GM12878 (cell line): Measurements from ENCODE around the gene UBE2E2. TPM values are rescaled to one million over a fixed set of nuclear protein-coding genes. Genes with fewer than 3 reads are reported as not detected.

Source experiments
- ATAC-seq: fragments of 200-7000 bp; cut with Tn5 transposase; 3 replicates; pipeline ENCODE4 v1.9.1; 2020; ENCODE audit warnings: mild to moderate bottlenecking, moderate library complexity
- BruUV-seq: library from RNA; stranded (reverse); fragments of 400-500 nt; replicated peaks from 2 replicates; lab custom pipeline; 2021; lab: Mats Ljungman, UMichigan
- CTCF ChIA-PET: fragments of 300-600 bp; sonication (Branson Sonifier 250); formaldehyde crosslinking; extraction: SDS; loops from one replicate; lab custom pipeline; 2021; ENCODE audit warnings: inconsistent platforms; lab: Yijun Ruan, JAX
- POLR2A ChIA-PET: fragments of 350-600 bp; formaldehyde crosslinking; extraction: SDS; loops from one replicate; lab custom pipeline; 2021; ENCODE audit warnings: inconsistent platforms; lab: Charles Lee
- RAD21 ChIA-PET: fragments of 300-600 bp; sonication (Branson Sonifier 250); formaldehyde crosslinking; loops from one replicate; lab custom pipeline; 2023; ENCODE audit warnings: antibody characterized with exemption; ENCODE audit not compliant: unreplicated experiment; lab: Charles Lee
- SMC1A ChIA-PET: fragments of 300-600 bp; sonication (Branson Sonifier 250); formaldehyde crosslinking; loops from one replicate; lab custom pipeline; 2023; ENCODE audit not compliant: unreplicated experiment, uncharacterized antibody; lab: Charles Lee
- DNase-seq: peaks from one replicate; pipeline ENCODE4 v3.0.0-alpha.2; 2011; ENCODE audit warnings: low read depth, low spot score
- FAIRE-seq: peaks from 3 replicates; lab custom pipeline; 2011; peaks lifted over from hg19 to GRCh38; lab: Jason Lieb, UNC
- H2AFZ ChIP-seq: 2 replicates; pipeline ENCODE4 v1.6.0; 2011; ENCODE audit warnings: low read depth, low read length, control low read depth; ENCODE audit not compliant: control insufficient read depth
- H3K27ac ChIP-seq: 2 replicates; pipeline ENCODE4 v1.5.1; 2011; ENCODE audit warnings: control low read depth; ENCODE audit not compliant: control insufficient read depth, insufficient read depth
- H3K27me3 ChIP-seq, 2 experiments: replicated peaks in 1 of 2; 2 replicates each; pipeline versions ENCODE4 v1.6.0 to v1.6.1; 2011; ENCODE audit warnings: low read length in 1 of 2; ENCODE audit not compliant: control insufficient read depth in 2 of 2, insufficient read depth in 2 of 2
- H3K36me3 ChIP-seq, 2 experiments: 2 replicates each; pipeline ENCODE4 v1.5.1; 2011; ENCODE audit warnings: low read length in 1 of 2; ENCODE audit not compliant: control insufficient read depth in 2 of 2, insufficient read depth in 2 of 2
- H3K4me1 ChIP-seq: 2 replicates; pipeline ENCODE4 v1.6.1; 2011; ENCODE audit warnings: mild to moderate bottlenecking, low read length, moderate library complexity, mixed read lengths; ENCODE audit not compliant: control insufficient read depth, insufficient read depth
- H3K4me2 ChIP-seq: 2 replicates; pipeline ENCODE4 v1.6.0; 2011; ENCODE audit warnings: control low read depth; ENCODE audit not compliant: control insufficient read depth, insufficient read depth
- H3K4me3 ChIP-seq: fragments of 200-600 bp; sonication (generic); 2 replicates; pipeline ENCODE4 v1.5.1; 2016
- H3K79me2 ChIP-seq: 2 replicates; pipeline ENCODE4 v1.6.0; 2011; ENCODE audit warnings: low read length; ENCODE audit not compliant: control insufficient read depth, insufficient read depth
- H3K9ac ChIP-seq: 2 replicates; pipeline ENCODE4 v1.8.0; 2011; ENCODE audit warnings: low read length, control low read depth, mixed read lengths; ENCODE audit not compliant: control insufficient read depth, insufficient read depth
- H3K9me3 ChIP-seq: replicated peaks from 3 replicates; pipeline ENCODE4 v1.5.1; 2011; ENCODE audit warnings: mild to moderate bottlenecking, low read length; ENCODE audit not compliant: control insufficient read depth, insufficient read depth
- H4K20me1 ChIP-seq: 2 replicates; pipeline ENCODE4 v1.6.0; 2011; ENCODE audit not compliant: control insufficient read depth, insufficient read depth
- ATF3 ChIP-seq: IDR thresholded peaks from 2 replicates; pipeline ENCODE4 v1.6.1; 2011; ENCODE audit warnings: low read depth, mild to moderate bottlenecking, low read length, moderate library complexity, borderline replicate concordance; ENCODE audit errors: extremely low read depth
- BMI1 ChIP-seq: fragments of 450-650 bp; IDR thresholded peaks from 2 replicates; pipeline ENCODE4 v1.6.1; 2016; ENCODE audit warnings: mild to moderate bottlenecking, moderate library complexity, borderline replicate concordance
- DPF2 ChIP-seq: fragments of 450-650 bp; IDR thresholded peaks from 2 replicates; pipeline ENCODE4 v1.6.1; 2017; ENCODE audit warnings: mild to moderate bottlenecking
- HCFC1 ChIP-seq: fragments of 150-350 bp; IDR thresholded peaks from 2 replicates; pipeline ENCODE4 v1.6.1; 2014; ENCODE audit warnings: low read length
- NFIC ChIP-seq: IDR thresholded peaks from 2 replicates; pipeline ENCODE4 v1.6.1; 2012; ENCODE audit warnings: low read depth, mild to moderate bottlenecking, inconsistent platforms, low read length, moderate library complexity
- NFYB ChIP-seq: IDR thresholded peaks from 2 replicates; pipeline ENCODE4 v1.6.1; 2011; ENCODE audit warnings: low read depth, mild to moderate bottlenecking, low read length, improper control_type of control experiment, moderate library complexity; ENCODE audit not compliant: insufficient read depth
- PAX5 ChIP-seq: IDR thresholded peaks from 2 replicates; pipeline ENCODE4 v1.6.1; 2011; ENCODE audit warnings: low read depth, low read length, borderline replicate concordance
- PAX8 ChIP-seq: fragments of 450-650 bp; IDR thresholded peaks from 2 replicates; pipeline ENCODE4 v1.6.1; 2017; ENCODE audit warnings: mild to moderate bottlenecking, moderate library complexity
- POLR2AphosphoS5 ChIP-seq: IDR thresholded peaks from 2 replicates; pipeline ENCODE4 v1.6.1; 2011; ENCODE audit warnings: mild to moderate bottlenecking, low read length, inconsistent platforms
- SREBF2 ChIP-seq: IDR thresholded peaks from 2 replicates; pipeline ENCODE4 v1.6.1; 2012; ENCODE audit warnings: mild to moderate bottlenecking, low read length
- TBL1XR1 ChIP-seq: IDR thresholded peaks from 2 replicates; pipeline ENCODE4 v1.6.1; 2012; ENCODE audit warnings: low read depth, low read length, improper control_type of control experiment
- YY1 ChIP-seq: IDR thresholded peaks from 2 replicates; pipeline ENCODE4 v1.6.1; 2011; ENCODE audit warnings: low read depth, mild to moderate bottlenecking, low read length
- ZNF622 ChIP-seq: fragments of 450-650 bp; IDR thresholded peaks from 2 replicates; pipeline ENCODE4 v1.6.1; 2017; ENCODE audit warnings: mild to moderate bottlenecking, inconsistent platforms
- in situ Hi-C: fragments of 300-500 bp; cut with MboI; formaldehyde crosslinking; loops from 9 replicates; pipeline ENCODE4 v1.14.3; 2018; ENCODE audit warnings: mixed read lengths
- intact Hi-C: fragments of 100-400 bp; cut with micrococcal nuclease; formaldehyde crosslinking; loops from one replicate; pipeline ENCODE4 v1.14.2; 2022; ENCODE audit not compliant: unreplicated experiment
- polyA plus RNA-seq, 11 experiments: library from polyadenylated mRNA; depleted of rRNA in 4 of 11; unstranded in 6 of 11; stranded (reverse) in 5 of 11; fragments of >200 nt; fragmentation: Nextera tagmentation in 4 of 11; fragmentation: Illumina TruSeq in 1 of 11; extraction: Ambion mirVana in 4 of 11; extraction: Trizol in 1 of 11; gene quantifications; 1 replicate in 1 of 11; 2 replicates in 10 of 11; pipeline versions ENCODE4 v1.2.1 to v1.2.3, GENCODE V29; 2011 to 2016; ENCODE audit warnings: inconsistent platforms in 2 of 11, missing spikeins in 2 of 11, low read depth in 1 of 11
- total RNA-seq, 4 experiments: library from RNA; depleted of rRNA in 3 of 4; stranded (reverse); fragments of >200 nt in 3 of 4; fragmentation: Illumina TruSeq in 1 of 4; extraction: Trizol in 1 of 4; gene quantifications; 2 replicates each; pipeline versions ENCODE4 v1.2.1 to v1.2.3, GENCODE V29; 2013 to 2021
- TF ChIP-seq, protein P1 (sequence below): fragments of 450-650 bp; IDR thresholded peaks from 2 replicates; pipeline ENCODE4 v1.6.1; 2017; ENCODE audit warnings: mild to moderate bottlenecking, low read depth, inconsistent platforms; ENCODE audit not compliant: poor library complexity, severe bottlenecking
- TF ChIP-seq, protein P2 (sequence below): fragments of 450-650 bp; formaldehyde crosslinking; IDR thresholded peaks from 2 replicates; pipeline ENCODE4 v1.4.0; 2020; ENCODE audit warnings: mild to moderate bottlenecking, moderate library complexity

The UBE2E2 gene
- total and polyA plus RNA-seq, 10 of the 15 experiments (the other 5 are each of a cell fraction or from before 2014, with no cell fraction given): 8.7 to 71.0 (median 36.4) TPM

DNA sequence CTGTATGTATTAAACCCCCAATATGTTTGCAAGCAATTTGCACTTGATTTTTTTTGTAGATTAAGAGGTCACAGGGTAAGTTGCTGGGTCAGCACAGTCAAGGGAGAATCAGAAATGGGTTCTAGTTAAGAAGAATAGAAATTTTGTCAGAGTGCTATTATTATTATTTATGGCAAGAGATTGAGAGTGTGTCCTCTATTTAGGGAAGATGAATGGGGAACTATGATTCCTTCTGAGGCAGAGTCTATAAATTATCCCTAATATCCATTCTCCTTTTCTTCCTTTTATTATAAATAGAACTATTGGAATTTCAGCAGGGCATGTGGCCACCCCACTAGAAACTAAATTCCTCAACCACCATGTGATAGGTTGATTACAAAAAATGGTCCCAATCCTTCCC is 392.7 kb downstream of the UBE2E2 start:
- no peak for FAIRE-seq
- ChIA-PET SMC1A (interaction anchor here (1.2 to 4.0 kb wide), 3 partner anchors 53 to 166 kb away, joined by 3 to 23 read pairs (median 23); no protein-coding TSS in a partner anchor), RAD21 (no interaction called here), CTCF (interaction anchor here (1.4 kb wide), 1 partner anchor 165 kb away, joined by 3 read pairs; no protein-coding TSS in a partner anchor), POLR2A (no interaction called here)
- in situ Hi-C loops (no loop called here), intact Hi-C loops (no loop called here)
- DNase-seq: no peak
- no peak for ATAC-seq
- Histone ChIP-seq H3K36me3 (peaks cover 0 to 2% of the 10 kb centered on the region in 2 experiments; a peak in 1 of 4 replicates), H3K9me3 (peaks cover 1% of the 10 kb centered on the region; the same call in 2 of the 3 replicates), H3K4me1 (peaks cover 31% of the 10 kb centered on the region), H3K27me3 (no peaks in the 10 kb centered on the region), H3K4me2 (no peak overlapping the region), H3K27ac (no peak overlapping the region), H3K79me2 (no peaks in the 10 kb centered on the region), H4K20me1 (no peaks in the 10 kb centered on the region), H3K4me3 (no peak overlapping the region), H3K9ac (no peak overlapping the region), H2AFZ (no peak overlapping the region)
- BruUV-seq: no TSS peak
- no peak for TF ChIP-seq HCFC1
- no peak for TF ChIP-seq DPF2
- no peak for TF ChIP-seq NFIC
- no peak for TF ChIP-seq PAX8
- TF ChIP-seq, protein P1, sequence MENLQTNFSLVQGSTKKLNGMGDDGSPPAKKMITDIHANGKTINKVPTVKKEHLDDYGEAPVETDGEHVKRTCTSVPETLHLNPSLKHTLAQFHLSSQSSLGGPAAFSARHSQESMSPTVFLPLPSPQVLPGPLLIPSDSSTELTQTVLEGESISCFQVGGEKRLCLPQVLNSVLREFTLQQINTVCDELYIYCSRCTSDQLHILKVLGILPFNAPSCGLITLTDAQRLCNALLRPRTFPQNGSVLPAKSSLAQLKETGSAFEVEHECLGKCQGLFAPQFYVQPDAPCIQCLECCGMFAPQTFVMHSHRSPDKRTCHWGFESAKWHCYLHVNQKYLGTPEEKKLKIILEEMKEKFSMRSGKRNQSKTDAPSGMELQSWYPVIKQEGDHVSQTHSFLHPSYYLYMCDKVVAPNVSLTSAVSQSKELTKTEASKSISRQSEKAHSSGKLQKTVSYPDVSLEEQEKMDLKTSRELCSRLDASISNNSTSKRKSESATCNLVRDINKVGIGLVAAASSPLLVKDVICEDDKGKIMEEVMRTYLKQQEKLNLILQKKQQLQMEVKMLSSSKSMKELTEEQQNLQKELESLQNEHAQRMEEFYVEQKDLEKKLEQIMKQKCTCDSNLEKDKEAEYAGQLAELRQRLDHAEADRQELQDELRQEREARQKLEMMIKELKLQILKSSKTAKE: no peak
- no peak for TF ChIP-seq SREBF2
- no peak for TF ChIP-seq ZNF622
- TF ChIP-seq, protein P2, sequence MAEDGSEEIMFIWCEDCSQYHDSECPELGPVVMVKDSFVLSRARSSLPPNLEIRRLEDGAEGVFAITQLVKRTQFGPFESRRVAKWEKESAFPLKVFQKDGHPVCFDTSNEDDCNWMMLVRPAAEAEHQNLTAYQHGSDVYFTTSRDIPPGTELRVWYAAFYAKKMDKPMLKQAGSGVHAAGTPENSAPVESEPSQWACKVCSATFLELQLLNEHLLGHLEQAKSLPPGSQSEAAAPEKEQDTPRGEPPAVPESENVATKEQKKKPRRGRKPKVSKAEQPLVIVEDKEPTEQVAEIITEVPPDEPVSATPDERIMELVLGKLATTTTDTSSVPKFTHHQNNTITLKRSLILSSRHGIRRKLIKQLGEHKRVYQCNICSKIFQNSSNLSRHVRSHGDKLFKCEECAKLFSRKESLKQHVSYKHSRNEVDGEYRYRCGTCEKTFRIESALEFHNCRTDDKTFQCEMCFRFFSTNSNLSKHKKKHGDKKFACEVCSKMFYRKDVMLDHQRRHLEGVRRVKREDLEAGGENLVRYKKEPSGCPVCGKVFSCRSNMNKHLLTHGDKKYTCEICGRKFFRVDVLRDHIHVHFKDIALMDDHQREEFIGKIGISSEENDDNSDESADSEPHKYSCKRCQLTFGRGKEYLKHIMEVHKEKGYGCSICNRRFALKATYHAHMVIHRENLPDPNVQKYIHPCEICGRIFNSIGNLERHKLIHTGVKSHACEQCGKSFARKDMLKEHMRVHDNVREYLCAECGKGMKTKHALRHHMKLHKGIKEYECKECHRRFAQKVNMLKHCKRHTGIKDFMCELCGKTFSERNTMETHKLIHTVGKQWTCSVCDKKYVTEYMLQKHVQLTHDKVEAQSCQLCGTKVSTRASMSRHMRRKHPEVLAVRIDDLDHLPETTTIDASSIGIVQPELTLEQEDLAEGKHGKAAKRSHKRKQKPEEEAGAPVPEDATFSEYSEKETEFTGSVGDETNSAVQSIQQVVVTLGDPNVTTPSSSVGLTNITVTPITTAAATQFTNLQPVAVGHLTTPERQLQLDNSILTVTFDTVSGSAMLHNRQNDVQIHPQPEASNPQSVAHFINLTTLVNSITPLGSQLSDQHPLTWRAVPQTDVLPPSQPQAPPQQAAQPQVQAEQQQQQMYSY (CRISPR knock-in tag): no peak
- no peak for TF ChIP-seq BMI1
- TF ChIP-seq NFYB: no peak
- TF ChIP-seq ATF3: no peak
- no peak for TF ChIP-seq YY1
- TF ChIP-seq POLR2AphosphoS5: no peak
- TF ChIP-seq PAX5: no peak
- TF ChIP-seq TBL1XR1: no peak
